NK-92 treated with Interleukin-12 subunit alpha and Interleukin-12 subunit beta, amount 100 ng/mL, for 24 hours (cell line): ENCODE results near the gene PRR5L.
A peak's percentile ranks its signal among the peaks of the same experiment; 100 is the strongest.
"Not testable (repeated sequence)": the region's sequence is repeated elsewhere in the genome, so short reads cannot be mapped to it uniquely, and the experiment has no call there.

ENCODE experiments used
- DNase-seq: peaks from one replicate; lab custom pipeline; 2025; lab: John Stamatoyannopoulos, UW

Gene PRR5L

GRCh38 chr11:36498721-36499120 is 202.6 kb downstream of the PRR5L start:
- DNase-seq, result no peak

- DNase-seq, result no peak
Measured at GRCh38 chr11:36499315-36499714, 203.2 kb downstream of the PRR5L start.

- DNase-seq, result peak; percentile 9
Measured at GRCh38 chr11:36500315-36500721, 204.2 kb downstream of the PRR5L start.

GRCh38 chr11:36501236-36501635 is 205.1 kb downstream of the PRR5L start:
- no peak for DNase-seq

DNA sequence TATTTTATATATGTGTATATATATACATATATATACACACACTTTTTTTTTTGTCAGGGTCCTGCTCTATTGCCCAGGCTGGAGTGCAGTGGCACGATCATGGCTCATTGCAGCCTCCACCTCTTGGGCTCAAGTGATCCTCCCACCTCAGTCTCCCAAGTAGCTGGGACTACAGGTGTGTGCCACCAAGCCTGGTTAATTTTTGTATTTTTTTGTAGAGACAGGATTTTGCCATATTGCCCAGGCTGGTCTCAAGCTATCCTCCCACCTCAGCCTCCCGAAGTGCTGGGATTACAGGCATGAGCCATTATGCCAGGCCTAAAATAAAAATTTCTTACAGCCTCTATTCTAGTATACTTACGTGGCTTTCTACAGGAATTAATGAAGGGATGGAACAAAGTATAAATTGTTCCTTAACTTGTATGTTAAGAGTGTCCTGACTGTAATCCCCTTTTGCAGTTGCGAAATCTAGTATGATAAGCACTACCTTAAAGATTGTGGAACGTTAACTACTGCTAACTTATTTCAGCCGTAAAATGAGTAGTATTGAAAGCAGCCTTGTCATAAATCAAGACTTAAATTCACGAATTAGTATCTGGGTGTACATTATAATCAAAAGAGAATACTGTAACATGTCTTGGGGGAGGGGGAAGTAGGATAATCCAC is 211.9 kb downstream of the PRR5L start:
- no peak for DNase-seq

GRCh38 chr11:36508743-36509142 is 212.7 kb downstream of the PRR5L start:
- DNase-seq, result no peak

GRCh38 chr11:36509201-36509639 is 213.1 kb downstream of the PRR5L start:
- DNase-seq, result no peak

DNA sequence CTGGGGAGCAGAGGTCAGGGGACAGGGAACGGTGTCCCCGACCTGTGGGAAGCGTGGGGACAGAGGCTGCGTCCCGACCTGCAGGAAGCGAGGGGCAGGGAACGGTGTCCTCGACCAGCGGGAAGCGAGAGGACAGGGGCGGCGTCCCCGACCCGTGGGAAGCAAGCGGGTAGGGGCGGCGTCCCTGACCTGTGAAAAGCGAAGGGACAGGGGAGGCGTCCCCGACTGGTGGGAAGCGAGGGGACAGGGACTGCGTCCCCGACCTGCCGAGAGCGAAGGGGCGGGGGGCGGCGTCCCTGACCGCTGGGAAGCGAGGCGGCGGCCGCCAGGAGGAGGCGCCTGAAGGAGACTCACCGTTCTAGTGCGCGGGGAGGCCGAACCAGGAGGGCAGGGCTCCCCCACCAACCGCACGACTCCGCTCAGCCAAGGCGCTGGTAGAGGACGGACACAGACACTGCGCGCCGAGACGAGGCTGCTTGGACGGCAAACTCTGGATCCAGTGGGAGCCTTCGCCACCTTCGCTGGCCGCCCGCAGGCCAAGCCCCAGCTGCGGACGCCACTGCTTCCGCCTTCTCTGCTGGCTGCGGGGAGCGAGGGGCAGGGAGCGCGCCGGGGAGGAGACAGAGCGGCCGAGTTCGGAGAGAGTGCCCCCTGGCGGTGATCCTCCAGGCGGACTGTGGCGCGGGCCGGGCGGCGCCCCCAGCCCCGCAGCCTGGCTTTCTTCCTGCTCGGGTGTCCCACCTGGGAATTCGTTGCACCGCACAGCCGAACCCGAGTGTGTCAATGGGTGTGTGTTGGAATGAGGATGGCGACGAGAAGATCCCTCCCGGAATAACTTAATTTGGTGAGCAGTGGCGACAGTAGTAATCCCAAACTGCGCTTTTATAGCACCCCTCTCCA is 213.9 kb downstream of the PRR5L start, which contains the start of gene TRAF6:
TRAF6 (minus strand) TSS at position 579 of the 900 bp plus-strand sequence. CDS start 8,757 bp downstream, outside the sequence.
- peak; percentile 75 for DNase-seq

- no peak for DNase-seq
Measured at GRCh38 chr11:36510594-36510942, 214.5 kb downstream of the PRR5L start.

DNA sequence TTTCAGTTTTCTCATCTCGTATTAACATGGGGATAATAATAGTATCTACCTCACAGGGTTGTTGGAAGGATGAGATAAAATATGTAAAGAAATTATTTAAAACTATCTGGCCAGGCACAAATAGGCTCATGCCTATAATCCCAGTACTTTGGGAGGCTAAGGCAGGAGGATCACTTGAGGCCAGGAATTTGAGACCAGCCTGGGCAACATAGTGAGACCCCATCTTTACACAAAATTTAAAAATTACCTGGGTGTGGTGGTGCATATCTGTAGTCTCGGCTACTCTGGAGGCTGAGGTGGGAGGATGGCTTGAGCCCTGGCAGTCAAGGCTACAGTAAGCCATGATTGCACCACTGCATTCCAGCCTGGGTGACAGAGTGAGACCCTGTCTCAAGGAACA is 215.0 kb downstream of the PRR5L start:
- not testable (repeated sequence) for DNase-seq

- no peak for DNase-seq
Measured at GRCh38 chr11:36512016-36512415, 215.9 kb downstream of the PRR5L start.

GRCh38 chr11:36513965-36514364 is 217.9 kb downstream of the PRR5L start:
- no peak for DNase-seq
